Measurements from ENCODE around the gene BMPER.

The BMPER gene

DNA sequence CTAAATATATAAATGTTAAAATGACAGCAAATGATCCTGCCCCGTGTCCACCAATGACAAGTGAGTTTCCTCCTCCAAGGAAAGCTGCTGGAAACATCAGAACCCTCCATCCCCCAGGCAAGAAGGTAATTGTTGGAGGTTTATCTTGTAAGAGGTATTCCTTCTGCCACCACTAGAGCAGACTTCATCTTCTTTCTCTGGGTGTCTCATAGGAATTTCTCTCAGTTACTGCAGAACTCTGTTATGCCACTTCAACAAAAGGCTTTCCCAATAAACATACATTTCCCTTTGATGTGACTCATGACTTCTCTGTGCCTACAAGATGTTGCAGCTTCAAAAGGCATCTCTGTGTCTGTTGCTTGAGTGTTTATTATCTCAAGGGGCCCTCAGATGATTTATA is 279.1 kb downstream of the BMPER start:
- H3K4me1 ChIP-seq (ENCODE audit: control insufficient read depth, insufficient read depth, low read length), result no peaks in the 10 kb centered on the region
- no peak overlapping the region for H3K4me3 ChIP-seq (ENCODE audit: low read depth, low read length)
- no peaks in the 10 kb centered on the region for H3K9me3 ChIP-seq (ENCODE audit: control insufficient read depth, insufficient read depth, low read depth, low read length)
- no peaks in the 10 kb centered on the region for H3K36me3 ChIP-seq (ENCODE audit: control insufficient read depth in 2 of 2, insufficient read depth in 1 of 2, low read length in 2 of 2)
- CTCF ChIA-PET, result interaction anchor here (0.6 kb wide), 1 partner anchor 17 kb away, joined by 3 read pairs; no protein-coding TSS in a partner anchor
- H3K27ac ChIP-seq (ENCODE audit: extremely low read depth, low read depth, low read length), result no peak overlapping the region
- POLR2A ChIA-PET, result no interaction called here
- TF ChIP-seq ZSCAN16 (tag by site-specific recombination; IDR thresholded peaks at IDR 0.05) (no peak), IKZF3 (tag by site-specific recombination; IDR thresholded peaks at IDR 0.05) (no peak), KLF1 (tag by site-specific recombination; IDR thresholded peaks at IDR 0.05) (no peak), ZNF175 (tag by site-specific recombination; IDR thresholded peaks at IDR 0.05) (no peak), ZNF48 (tag by site-specific recombination; IDR thresholded peaks at IDR 0.05) (no peak), PBX3 (CRISPR knock-in tag; IDR thresholded peaks at IDR 0.05) (no peak), ZNF146 (tag by site-specific recombination; IDR thresholded peaks at IDR 0.05) (no peak), ZNF621 (tag by site-specific recombination; IDR thresholded peaks at IDR 0.05) (no peak)

GRCh38 chr7:34187798-34188307 is 282.5 kb downstream of the BMPER start:
- no peak overlapping the region for H3K4me3 ChIP-seq (ENCODE audit: low read depth, low read length)
- no peak overlapping the region for H3K27ac ChIP-seq (ENCODE audit: extremely low read depth, low read depth, low read length)
- H3K36me3 ChIP-seq (ENCODE audit: control insufficient read depth in 2 of 2, insufficient read depth in 1 of 2, low read length in 2 of 2), result no peaks in the 10 kb centered on the region
- no peaks in the 10 kb centered on the region for H3K4me1 ChIP-seq (ENCODE audit: control insufficient read depth, insufficient read depth, low read length)
- TF ChIP-seq ZNF473 (tag by site-specific recombination; IDR thresholded peaks at IDR 0.05), result no peak
- no peak for TF ChIP-seq ZNF202 (tag by site-specific recombination; IDR thresholded peaks at IDR 0.05; ENCODE audit: borderline replicate concordance)
- TF ChIP-seq ZNF155 (tag by site-specific recombination; IDR thresholded peaks at IDR 0.05), result no peak
- no peak for TF ChIP-seq ZNF248 (tag by site-specific recombination; IDR thresholded peaks at IDR 0.05)
- TF ChIP-seq EGR2 (tag by site-specific recombination; IDR thresholded peaks at IDR 0.05; ENCODE audit: low read depth), result no peak
- no peak for TF ChIP-seq KLF16 (tag by site-specific recombination; IDR thresholded peaks at IDR 0.05)
- TF ChIP-seq, protein P1, sequence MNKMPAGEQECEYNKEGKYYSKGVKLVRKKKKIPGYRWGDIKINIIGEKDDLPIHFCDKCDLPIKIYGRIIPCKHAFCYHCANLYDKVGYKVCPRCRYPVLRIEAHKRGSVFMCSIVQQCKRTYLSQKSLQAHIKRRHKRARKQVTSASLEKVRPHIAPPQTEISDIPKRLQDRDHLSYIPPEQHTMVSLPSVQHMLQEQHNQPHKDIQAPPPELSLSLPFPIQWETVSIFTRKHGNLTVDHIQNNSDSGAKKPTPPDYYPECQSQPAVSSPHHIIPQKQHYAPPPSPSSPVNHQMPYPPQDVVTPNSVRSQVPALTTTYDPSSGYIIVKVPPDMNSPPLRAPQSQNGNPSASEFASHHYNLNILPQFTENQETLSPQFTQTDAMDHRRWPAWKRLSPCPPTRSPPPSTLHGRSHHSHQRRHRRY (tag by site-specific recombination; IDR thresholded peaks at IDR 0.05), result no peak
- no peak for TF ChIP-seq SCRT2 (tag by site-specific recombination; IDR thresholded peaks at IDR 0.05)
- TF ChIP-seq ZNF404 (tag by site-specific recombination; IDR thresholded peaks at IDR 0.05), result no peak
- POLR2A ChIA-PET, result no interaction called here
- CTCF ChIA-PET, result interaction anchor here (0.5 to 0.7 kb wide), 3 partner anchors 62 to 1639 kb away, joined by 3 to 4 read pairs (median 3); no protein-coding TSS in a partner anchor
- no peaks in the 10 kb centered on the region for H3K9me3 ChIP-seq (ENCODE audit: control insufficient read depth, insufficient read depth, low read depth, low read length)

DNA sequence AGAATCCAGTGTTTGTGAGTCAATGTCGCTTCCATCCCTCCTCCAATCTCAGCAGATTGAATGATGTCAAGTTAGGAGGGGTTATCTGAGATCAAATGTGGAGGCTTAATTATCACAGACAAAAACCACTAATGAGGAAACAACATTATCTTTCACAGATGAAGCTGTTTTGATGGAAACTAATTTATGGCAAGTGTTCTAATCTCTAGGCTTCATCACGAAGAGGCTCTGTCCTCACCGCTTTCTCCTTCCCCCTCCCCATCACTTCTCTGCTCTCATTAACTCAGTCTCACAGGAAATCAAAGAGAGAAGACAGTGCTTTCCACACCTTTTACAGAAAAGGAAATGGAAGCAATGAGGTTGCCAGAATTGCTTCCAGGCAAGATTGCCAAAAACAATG is 283.7 kb downstream of the BMPER start:
- H3K4me1 ChIP-seq (ENCODE audit: control insufficient read depth, insufficient read depth, low read length), result no peaks in the 10 kb centered on the region
- H3K4me3 ChIP-seq (ENCODE audit: low read depth, low read length), result no peak overlapping the region
- no peaks in the 10 kb centered on the region for H3K36me3 ChIP-seq (ENCODE audit: control insufficient read depth in 2 of 2, insufficient read depth in 1 of 2, low read length in 2 of 2)
- POLR2A ChIA-PET, result no interaction called here
- H3K9me3 ChIP-seq (ENCODE audit: control insufficient read depth, insufficient read depth, low read depth, low read length), result no peaks in the 10 kb centered on the region
- CTCF ChIA-PET, result interaction anchor here (0.6 kb wide), 1 partner anchor 97 kb away, joined by 3 read pairs; no protein-coding TSS in a partner anchor
- TF ChIP-seq ZSCAN16 (tag by site-specific recombination; IDR thresholded peaks at IDR 0.05) (no peak), ZNF221 (tag by site-specific recombination; IDR thresholded peaks at IDR 0.05; ENCODE audit: borderline replicate concordance) (no peak), ZNF121 (tag by site-specific recombination; IDR thresholded peaks at IDR 0.05) (no peak), ZNF416 (tag by site-specific recombination; IDR thresholded peaks at IDR 0.05) (no peak), KLF1 (tag by site-specific recombination; IDR thresholded peaks at IDR 0.05) (no peak), ZBTB21 (tag by site-specific recombination; IDR thresholded peaks at IDR 0.05) (no peak), SETDB1 (IDR thresholded peaks at IDR 0.05; ENCODE audit: insufficient read length, low read length) (no peak), ZNF274 (IDR thresholded peaks at IDR 0.05; ENCODE audit: low read length) (no peak), ZNF274 (tag by site-specific recombination; IDR thresholded peaks at IDR 0.05; ENCODE audit: borderline replicate concordance) (no peak), ZFP41 (tag by site-specific recombination; IDR thresholded peaks at IDR 0.05; ENCODE audit: borderline replicate concordance) (no peak), ZNF514 (tag by site-specific recombination; IDR thresholded peaks at IDR 0.05) (no peak), ZNF133 (tag by site-specific recombination; IDR thresholded peaks at IDR 0.05) (no peak)
- TF ChIP-seq, protein P2, sequence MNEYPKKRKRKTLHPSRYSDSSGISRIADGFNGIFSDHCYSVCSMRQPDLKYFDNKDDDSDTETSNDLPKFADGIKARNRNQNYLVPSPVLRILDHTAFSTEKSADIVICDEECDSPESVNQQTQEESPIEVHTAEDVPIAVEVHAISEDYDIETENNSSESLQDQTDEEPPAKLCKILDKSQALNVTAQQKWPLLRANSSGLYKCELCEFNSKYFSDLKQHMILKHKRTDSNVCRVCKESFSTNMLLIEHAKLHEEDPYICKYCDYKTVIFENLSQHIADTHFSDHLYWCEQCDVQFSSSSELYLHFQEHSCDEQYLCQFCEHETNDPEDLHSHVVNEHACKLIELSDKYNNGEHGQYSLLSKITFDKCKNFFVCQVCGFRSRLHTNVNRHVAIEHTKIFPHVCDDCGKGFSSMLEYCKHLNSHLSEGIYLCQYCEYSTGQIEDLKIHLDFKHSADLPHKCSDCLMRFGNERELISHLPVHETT (tag by site-specific recombination; IDR thresholded peaks at IDR 0.05), result no peak
- no peak overlapping the region for H3K27ac ChIP-seq (ENCODE audit: extremely low read depth, low read depth, low read length)
